ENCODE results near the gene THOC5. TPM values are rescaled to one million over a fixed set of nuclear protein-coding genes. Genes with fewer than 3 reads are reported as not detected.
A peak's percentile ranks its signal among the peaks of the same experiment; 100 is the strongest.
"Not testable (repeated sequence)": the region's sequence is repeated elsewhere in the genome, so short reads cannot be mapped to it uniquely, and the experiment has no call there.

Gene THOC5
- total RNA-seq, 2 experiments from 2014 or later = 54.8 to 55.1 TPM

- H3K36me3 Mint-ChIP-seq (ENCODE audit: low read depth); CTCF ChIA-PET; H3K27me3 Mint-ChIP-seq (ENCODE audit: low read depth); H3K9me3 Mint-ChIP-seq; H3K27ac Mint-ChIP-seq; DNase-seq; H3K4me1 Mint-ChIP-seq (ENCODE audit: low read depth); H3K4me3 Mint-ChIP-seq; intact Hi-C loops (cut with micrococcal nuclease): not testable (repeated sequence)
Measured at GRCh38 chr22:29489127-29489780, 64.3 kb downstream of the THOC5 start.

- intact Hi-C loops (cut with micrococcal nuclease) = no loop called here
- Mint-ChIP-seq H3K27ac (no peak overlapping the region), H3K27me3 (ENCODE audit: low read depth) (peaks cover 2% of the 10 kb centered on the region), H3K36me3 (ENCODE audit: low read depth) (peaks cover 3% of the 10 kb centered on the region), H3K4me3 (no peak overlapping the region), H3K9me3 (no peaks in the 10 kb centered on the region), H3K4me1 (ENCODE audit: low read depth) (no peaks in the 10 kb centered on the region)
- CTCF ChIA-PET = interaction anchor here (0.6 to 0.7 kb wide), 2 partner anchors 128 to 197 kb away, joined by 5 to 6 read pairs; no protein-coding TSS in a partner anchor
- no peak for DNase-seq
Measured at GRCh38 chr22:29487426-29487986, 66.1 kb downstream of the THOC5 start.

- Mint-ChIP-seq H3K4me3 (no peak overlapping the region), H3K9me3 (no peaks in the 10 kb centered on the region), H3K27me3 (ENCODE audit: low read depth) (peaks cover 15% of the 10 kb centered on the region), H3K4me1 (ENCODE audit: low read depth) (peaks cover 7% of the 10 kb centered on the region), H3K36me3 (ENCODE audit: low read depth) (peaks cover 3% of the 10 kb centered on the region), H3K27ac (no peak overlapping the region)
- intact Hi-C loops (cut with micrococcal nuclease) = no loop called here
- no peak for DNase-seq
- CTCF ChIA-PET = interaction anchor here (1.1 kb wide), 1 partner anchor 28 kb away, joined by 5 read pairs; no protein-coding TSS in a partner anchor
Measured at GRCh38 chr22:29485448-29485847, 68.1 kb downstream of the THOC5 start.

GRCh38 chr22:29484642-29485041 lies 68.9 kb downstream of the THOC5 start:
- peaks cover 3% of the 10 kb centered on the region for H3K36me3 Mint-ChIP-seq (ENCODE audit: low read depth)
- no peak overlapping the region for H3K27ac Mint-ChIP-seq
- DNase-seq = no peak
- H3K4me3 Mint-ChIP-seq = no peak overlapping the region
- intact Hi-C loops (cut with micrococcal nuclease) = no loop called here
- no peaks in the 10 kb centered on the region for H3K9me3 Mint-ChIP-seq
- H3K27me3 Mint-ChIP-seq (ENCODE audit: low read depth) = peaks cover 17% of the 10 kb centered on the region
- H3K4me1 Mint-ChIP-seq (ENCODE audit: low read depth) = peaks cover 9% of the 10 kb centered on the region
- CTCF ChIA-PET = interaction anchor here (0.6 to 1.1 kb wide), 2 partner anchors 13 to 27 kb away, joined by 4 to 5 read pairs; no protein-coding TSS in a partner anchor

GRCh38 chr22:29483254-29483653 lies 70.3 kb downstream of the THOC5 start:
- Mint-ChIP-seq H3K9me3 (no peaks in the 10 kb centered on the region), H3K27ac (no peak overlapping the region), H3K36me3 (ENCODE audit: low read depth) (peaks cover 3% of the 10 kb centered on the region), H3K4me3 (no peak overlapping the region), H3K4me1 (ENCODE audit: low read depth) (peaks cover 12% of the 10 kb centered on the region), H3K27me3 (ENCODE audit: low read depth) (peaks cover 31% of the 10 kb centered on the region)
- CTCF ChIA-PET = no interaction called here
- no peak for DNase-seq
- intact Hi-C loops (cut with micrococcal nuclease) = no loop called here

- H3K27me3 Mint-ChIP-seq (ENCODE audit: low read depth) = peaks cover 36% of the 10 kb centered on the region
- DNase-seq = no peak
- CTCF ChIA-PET = interaction anchor here (1.3 kb wide), 1 partner anchor 10 kb away, joined by 3 read pairs; no protein-coding TSS in a partner anchor
- no peak overlapping the region for H3K27ac Mint-ChIP-seq
- intact Hi-C loops (cut with micrococcal nuclease) = no loop called here
- H3K4me3 Mint-ChIP-seq = no peak overlapping the region
- H3K9me3 Mint-ChIP-seq = no peaks in the 10 kb centered on the region
- peaks cover 12% of the 10 kb centered on the region for H3K4me1 Mint-ChIP-seq (ENCODE audit: low read depth)
- peaks cover 3% of the 10 kb centered on the region for H3K36me3 Mint-ChIP-seq (ENCODE audit: low read depth)
Measured at GRCh38 chr22:29482726-29483125, 70.8 kb downstream of the THOC5 start.

- H3K4me3 Mint-ChIP-seq = no peak overlapping the region
Measured at GRCh38 chr22:29482253-29482652, 71.3 kb downstream of the THOC5 start.

GRCh38 chr22:29481265-29482000 lies 72.1 kb downstream of the THOC5 start:
- H3K36me3 Mint-ChIP-seq (ENCODE audit: low read depth) = peaks cover 3% of the 10 kb centered on the region
- CTCF ChIA-PET = interaction anchor here (1.0 to 1.3 kb wide), 2 partner anchors 11 to 87 kb away, joined by 3 read pairs; no protein-coding TSS in a partner anchor
- DNase-seq = no peak
- no peak overlapping the region for H3K27ac Mint-ChIP-seq
- H3K9me3 Mint-ChIP-seq = no peaks in the 10 kb centered on the region
- peaks cover 12% of the 10 kb centered on the region for H3K4me1 Mint-ChIP-seq (ENCODE audit: low read depth)
- H3K4me3 Mint-ChIP-seq = peak overlapping the region; percentile 49
- H3K27me3 Mint-ChIP-seq (ENCODE audit: low read depth) = peaks cover 42% of the 10 kb centered on the region
- intact Hi-C loops (cut with micrococcal nuclease) = no loop called here

More at GRCh38 chr22:29482253-29482652, 71.3 kb downstream of the THOC5 start:
- CTCF ChIA-PET = interaction anchor here (1.0 to 1.3 kb wide), 2 partner anchors 10 to 88 kb away, joined by 3 read pairs; no protein-coding TSS in a partner anchor
- peaks cover 3% of the 10 kb centered on the region for H3K36me3 Mint-ChIP-seq (ENCODE audit: low read depth)
- peaks cover 39% of the 10 kb centered on the region for H3K27me3 Mint-ChIP-seq (ENCODE audit: low read depth)
- intact Hi-C loops (cut with micrococcal nuclease) = no loop called here
- peaks cover 12% of the 10 kb centered on the region for H3K4me1 Mint-ChIP-seq (ENCODE audit: low read depth)
- DNase-seq = no peak
- no peak overlapping the region for H3K27ac Mint-ChIP-seq
- H3K9me3 Mint-ChIP-seq = no peaks in the 10 kb centered on the region

GRCh38 chr22:29480512-29481264 lies 72.9 kb downstream of the THOC5 start:
- Mint-ChIP-seq H3K36me3 (ENCODE audit: low read depth) (peaks cover 1% of the 10 kb centered on the region), H3K27ac (no peak overlapping the region), H3K27me3 (ENCODE audit: low read depth) (peaks cover 42% of the 10 kb centered on the region), H3K4me1 (ENCODE audit: low read depth) (peaks cover 12% of the 10 kb centered on the region), H3K4me3 (peak overlapping the region; percentile 49), H3K9me3 (no peaks in the 10 kb centered on the region)
- DNase-seq = peak; percentile 22
- intact Hi-C loops (cut with micrococcal nuclease) = no loop called here
- CTCF ChIA-PET = interaction anchor here (0.6 kb wide), 2 partner anchors 12 to 224 kb away, joined by 3 read pairs; no protein-coding TSS in a partner anchor

- Mint-ChIP-seq H3K4me1 (ENCODE audit: low read depth) (peaks cover 12% of the 10 kb centered on the region), H3K9me3 (no peaks in the 10 kb centered on the region), H3K36me3 (ENCODE audit: low read depth) (no peaks in the 10 kb centered on the region), H3K4me3 (no peak overlapping the region), H3K27me3 (ENCODE audit: low read depth) (peaks cover 42% of the 10 kb centered on the region), H3K27ac (no peak overlapping the region)
- DNase-seq = no peak
- intact Hi-C loops (cut with micrococcal nuclease) = no loop called here
- CTCF ChIA-PET = interaction anchor here (0.6 kb wide), 1 partner anchor 12 kb away, joined by 3 read pairs; no protein-coding TSS in a partner anchor
Measured at GRCh38 chr22:29480262-29480511, 73.4 kb downstream of the THOC5 start.

- H3K27me3 Mint-ChIP-seq (ENCODE audit: low read depth) = peaks cover 42% of the 10 kb centered on the region
- CTCF ChIA-PET = interaction anchor here (0.6 kb wide), 1 partner anchor 11 kb away, joined by 3 read pairs; no protein-coding TSS in a partner anchor
- peaks cover 12% of the 10 kb centered on the region for H3K4me1 Mint-ChIP-seq (ENCODE audit: low read depth)
- peak within 1 kb of the TSS; percentile 49 for H3K4me3 Mint-ChIP-seq
- H3K36me3 Mint-ChIP-seq (ENCODE audit: low read depth) = no peaks in the 10 kb centered on the region
- H3K9me3 Mint-ChIP-seq = no peaks in the 10 kb centered on the region
- DNase-seq = no peak
- intact Hi-C loops (cut with micrococcal nuclease) = no loop called here
- no peak within 1 kb of the TSS for H3K27ac Mint-ChIP-seq
Measured at GRCh38 chr22:29479417-29480261, 73.9 kb downstream of the THOC5 start, which contains the start of gene NEFH. Gene NEFH, plus strand, starts transcription at chr22:29480218. Its CDS starts 45 bp downstream, at chr22:29480263.
